Hematopoietic multipotent progenitor cell treated with erythropoietin and hydrocortisone succinate and interleukin-3 and kit ligand, for 6 days (in vitro differentiated cells): ENCODE results near the gene ADAM8.
A peak's percentile ranks its signal among the peaks of the same experiment; 100 is the strongest.
"Not testable (repeated sequence)": the region's sequence is repeated elsewhere in the genome, so short reads cannot be mapped to it uniquely, and the experiment has no call there.

ENCODE experiments used
- DNase-seq: peaks from one replicate; pipeline ENCODE4 v3.0.0-alpha.2; 2015

The ADAM8 gene

DNA sequence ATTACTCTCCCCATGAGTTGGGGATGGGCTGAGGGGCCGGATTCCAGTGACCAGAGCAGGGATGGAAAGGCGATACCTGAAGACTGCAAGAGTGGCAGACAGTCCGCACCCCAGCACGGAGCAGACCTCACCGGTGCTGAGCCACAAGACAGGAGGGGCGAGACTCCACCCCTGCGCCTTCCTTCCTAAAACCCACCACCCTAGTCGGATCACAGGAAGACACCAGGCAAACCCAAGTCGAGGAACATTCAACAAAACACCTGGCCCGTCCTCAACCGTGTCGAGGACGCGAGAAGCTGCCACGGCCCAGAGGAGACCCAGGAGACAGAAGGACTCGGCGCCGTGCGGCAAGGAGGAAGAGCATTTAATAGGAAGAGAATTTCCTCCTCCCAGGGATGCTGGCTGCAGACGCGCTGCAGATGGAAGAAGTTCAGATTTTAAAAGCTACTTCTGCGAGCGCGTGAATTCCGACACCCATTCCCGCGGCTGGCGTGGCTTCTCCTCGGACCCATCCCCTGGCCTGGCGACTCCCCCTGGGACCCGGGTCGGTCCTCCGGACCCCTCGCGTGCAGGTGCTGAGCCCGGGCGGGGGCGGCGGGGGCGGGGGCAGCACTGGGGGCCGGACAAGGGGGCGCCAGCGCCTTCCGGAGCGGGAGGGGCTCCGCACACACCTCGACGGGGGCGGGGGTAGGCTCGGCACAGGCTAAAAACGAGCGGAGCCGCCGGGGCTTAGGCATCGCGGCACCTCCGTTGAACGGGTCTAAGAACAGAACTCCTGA is 47.2 kb downstream of the ADAM8 start:
- DNase-seq, result no peak

DNA sequence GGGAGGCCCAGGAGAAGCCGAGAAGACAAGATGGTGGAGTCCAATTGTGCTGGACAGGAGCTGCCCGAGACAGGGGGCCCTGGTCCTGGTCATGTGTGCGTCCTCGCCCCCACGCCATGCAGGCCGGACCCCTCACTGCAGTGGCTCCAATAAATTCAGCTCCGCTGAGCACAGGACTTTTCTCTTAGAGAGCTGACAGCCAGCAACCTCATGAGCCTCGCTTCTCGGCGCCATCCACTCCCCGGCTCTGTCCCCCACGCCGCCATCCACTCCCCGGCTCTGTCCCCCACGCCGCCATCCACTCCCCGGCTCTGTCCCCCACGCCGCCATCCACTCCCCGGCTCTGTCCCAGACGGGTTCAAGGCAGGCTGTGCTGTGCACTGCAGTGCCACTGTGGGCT is 49.4 kb downstream of the ADAM8 start:
- no peak for DNase-seq

DNA sequence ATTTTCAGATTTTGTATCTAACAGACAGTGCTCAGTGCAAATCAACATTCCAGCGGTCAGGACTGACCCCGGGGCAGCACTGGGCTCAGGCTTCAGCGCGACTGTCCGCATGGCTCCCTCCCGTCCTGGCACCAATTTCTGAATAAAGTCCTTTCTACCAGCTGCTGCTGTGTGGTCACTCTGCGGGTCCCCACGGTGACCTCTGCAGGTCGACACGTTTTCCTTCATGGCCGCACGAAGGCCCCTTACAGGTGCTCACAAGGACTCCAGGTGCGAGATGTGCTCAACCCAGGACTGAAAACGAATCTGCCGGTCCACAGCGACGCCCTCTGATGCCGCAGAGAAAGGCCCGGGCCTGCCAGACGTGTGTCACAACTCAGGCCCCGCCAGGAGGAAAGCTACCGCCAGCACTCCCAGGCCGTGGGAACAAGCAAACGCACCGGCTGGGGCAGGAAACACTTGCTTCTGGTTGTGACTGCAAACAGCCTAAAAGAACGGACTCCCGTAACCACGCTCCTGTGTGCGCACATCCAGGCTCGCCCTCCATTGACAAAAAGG is 50.3 kb downstream of the ADAM8 start:
- DNase-seq, result no peak

DNA sequence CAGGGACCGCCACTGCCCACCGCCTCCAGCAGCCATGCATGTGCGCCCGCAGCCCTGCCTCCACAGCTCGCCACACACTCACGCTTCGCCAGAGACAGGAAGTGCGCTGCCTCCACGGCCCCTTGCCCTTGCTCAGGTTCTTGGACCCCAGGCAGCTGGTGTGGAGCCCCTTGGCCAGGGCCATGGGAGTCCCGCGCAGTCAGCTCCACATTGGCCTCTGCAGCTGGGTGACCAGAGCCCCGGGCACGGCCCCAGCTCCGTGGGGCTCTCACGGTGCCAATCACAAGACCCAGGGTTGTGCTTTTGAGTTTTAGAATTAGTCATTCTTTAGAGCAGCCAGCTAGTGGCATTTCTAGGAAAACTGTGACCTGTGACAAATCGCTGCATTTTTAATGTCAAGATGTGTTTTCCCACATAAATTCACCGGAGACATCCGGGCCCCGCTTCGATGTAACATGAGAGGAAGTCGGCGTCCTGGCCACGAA is 50.9 kb downstream of the ADAM8 start:
- DNase-seq, result no peak

DNA sequence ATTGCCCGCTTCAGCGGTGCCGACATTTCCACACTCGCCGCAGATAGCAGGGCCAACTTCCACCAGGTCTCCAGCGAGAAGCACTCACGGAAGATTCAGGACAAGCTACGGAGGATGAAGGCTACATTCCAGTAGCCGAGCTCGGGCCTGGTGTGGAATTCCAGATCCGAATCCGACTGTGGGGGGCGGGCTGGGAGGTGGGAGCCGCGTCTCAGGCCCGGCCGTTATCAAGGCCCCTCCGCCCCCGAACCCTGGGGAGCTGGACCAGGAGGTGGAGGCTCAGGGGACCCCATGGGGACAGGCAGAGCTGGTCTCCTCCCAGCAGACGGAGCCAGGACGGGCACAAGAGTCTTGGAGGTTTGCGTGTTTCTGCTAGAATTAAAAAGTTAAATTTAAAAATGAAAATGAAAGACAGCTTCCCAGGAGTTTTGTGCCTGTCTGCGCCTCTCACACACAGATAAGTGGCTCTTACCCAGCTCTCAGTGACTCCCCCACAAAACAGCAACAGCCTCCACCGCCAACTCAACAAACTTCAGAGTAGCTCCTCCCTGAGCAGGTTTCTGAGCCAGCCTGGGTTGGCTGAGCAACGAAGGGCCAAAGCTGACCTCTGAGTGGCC is 51.8 kb downstream of the ADAM8 start:
- DNase-seq, result peak; percentile 40

DNA sequence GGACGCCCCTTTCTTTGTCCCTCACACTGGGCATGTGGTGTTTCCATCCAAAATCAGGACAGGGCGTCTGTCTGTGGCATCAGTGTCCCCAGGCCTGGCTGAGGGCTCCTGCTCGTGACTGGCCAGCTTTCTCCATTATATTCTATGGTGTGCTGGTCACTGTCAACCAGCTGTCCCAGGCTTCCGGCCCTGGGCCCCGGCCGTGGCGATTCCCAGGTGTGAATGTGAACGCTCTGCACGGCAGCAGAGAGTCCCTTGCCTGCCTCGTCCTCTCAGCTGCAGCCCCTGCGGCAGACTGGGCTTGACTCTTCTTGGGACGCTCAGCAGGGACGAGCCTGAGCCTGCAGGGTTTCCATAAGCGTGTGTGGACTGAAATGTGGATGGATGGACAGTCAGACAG is 52.6 kb downstream of the ADAM8 start:
- no peak for DNase-seq

DNA sequence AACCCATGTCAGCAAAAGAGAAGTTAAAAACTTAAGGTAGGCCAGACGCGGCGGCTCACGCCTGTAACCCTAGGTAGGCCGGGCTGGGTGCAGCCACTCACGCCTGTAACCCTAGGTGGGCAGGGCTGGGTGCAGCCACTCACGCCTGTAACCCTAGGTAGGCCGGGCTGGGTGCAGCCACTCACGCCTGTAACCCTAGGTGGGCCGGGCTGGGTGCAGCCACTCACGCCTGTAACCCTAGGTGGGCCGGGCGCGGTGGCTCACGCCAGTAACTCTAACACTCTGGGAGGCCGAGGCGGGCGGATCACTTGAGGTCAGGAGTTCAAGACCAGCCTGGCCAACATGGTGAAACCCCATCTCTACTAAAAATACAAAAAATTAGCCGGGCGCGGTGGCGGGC is 54.9 kb downstream of the ADAM8 start:
- not testable (repeated sequence) for DNase-seq

DNA sequence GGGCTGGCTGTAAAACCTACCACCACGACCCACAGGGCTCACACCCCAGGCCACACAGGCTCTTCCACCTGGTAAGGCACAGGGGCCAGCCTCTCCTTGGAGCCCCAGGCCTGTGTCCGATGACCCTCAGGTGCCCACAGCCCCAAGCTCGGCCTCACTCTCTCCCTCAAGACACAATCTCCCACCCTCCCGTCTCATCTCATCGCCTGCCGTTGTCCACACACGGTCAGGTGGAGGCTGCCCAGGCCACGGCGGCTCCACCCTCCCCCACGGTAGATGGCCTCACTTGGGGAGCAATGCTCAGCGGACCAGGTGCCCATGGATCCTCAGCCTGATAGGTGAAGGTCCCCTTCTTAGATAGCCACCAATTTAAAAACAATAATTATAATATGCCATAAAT is 55.3 kb downstream of the ADAM8 start:
- no peak for DNase-seq

DNA sequence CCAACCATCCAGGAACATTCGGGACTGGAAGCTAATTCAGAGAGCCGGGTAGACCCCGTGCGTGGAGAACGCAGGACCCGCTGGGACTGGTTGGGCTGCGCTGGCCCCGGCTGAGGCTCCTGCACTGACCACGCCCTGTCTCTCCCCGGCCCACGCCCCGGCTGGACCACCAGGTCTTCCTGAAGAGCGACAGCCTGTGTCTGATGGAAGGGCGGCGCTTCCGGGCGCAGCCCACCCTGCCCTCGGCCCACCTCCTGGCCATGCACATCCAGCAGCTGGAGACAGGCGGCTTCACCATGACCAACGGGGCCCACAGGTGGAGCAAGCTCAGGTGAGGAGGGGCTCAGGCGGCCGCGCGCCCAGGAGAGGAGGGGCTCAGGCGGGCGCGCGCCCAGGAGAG is 56.9 kb downstream of the ADAM8 start:
- no peak for DNase-seq

DNA sequence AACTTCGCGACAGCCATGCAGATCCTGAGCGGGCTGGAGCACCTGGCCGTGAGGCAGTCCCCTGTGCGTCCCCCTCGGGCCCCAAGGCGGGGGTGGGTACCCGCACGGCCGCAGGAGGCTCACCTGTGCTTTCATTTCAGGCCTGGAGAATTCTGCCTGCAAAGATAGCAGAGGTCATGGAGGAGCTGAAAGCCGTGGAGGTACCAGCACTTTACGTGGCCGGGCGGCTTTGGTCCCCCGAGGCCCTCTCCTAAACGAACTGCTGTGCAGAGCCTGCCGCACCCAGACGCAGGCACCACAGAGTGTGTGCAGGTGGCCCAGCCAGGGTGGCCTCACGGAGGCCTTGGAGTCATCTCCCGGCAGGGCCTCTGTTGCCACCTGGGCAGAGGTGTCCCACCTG is 57.8 kb downstream of the ADAM8 start:
- DNase-seq, result no peak

DNA sequence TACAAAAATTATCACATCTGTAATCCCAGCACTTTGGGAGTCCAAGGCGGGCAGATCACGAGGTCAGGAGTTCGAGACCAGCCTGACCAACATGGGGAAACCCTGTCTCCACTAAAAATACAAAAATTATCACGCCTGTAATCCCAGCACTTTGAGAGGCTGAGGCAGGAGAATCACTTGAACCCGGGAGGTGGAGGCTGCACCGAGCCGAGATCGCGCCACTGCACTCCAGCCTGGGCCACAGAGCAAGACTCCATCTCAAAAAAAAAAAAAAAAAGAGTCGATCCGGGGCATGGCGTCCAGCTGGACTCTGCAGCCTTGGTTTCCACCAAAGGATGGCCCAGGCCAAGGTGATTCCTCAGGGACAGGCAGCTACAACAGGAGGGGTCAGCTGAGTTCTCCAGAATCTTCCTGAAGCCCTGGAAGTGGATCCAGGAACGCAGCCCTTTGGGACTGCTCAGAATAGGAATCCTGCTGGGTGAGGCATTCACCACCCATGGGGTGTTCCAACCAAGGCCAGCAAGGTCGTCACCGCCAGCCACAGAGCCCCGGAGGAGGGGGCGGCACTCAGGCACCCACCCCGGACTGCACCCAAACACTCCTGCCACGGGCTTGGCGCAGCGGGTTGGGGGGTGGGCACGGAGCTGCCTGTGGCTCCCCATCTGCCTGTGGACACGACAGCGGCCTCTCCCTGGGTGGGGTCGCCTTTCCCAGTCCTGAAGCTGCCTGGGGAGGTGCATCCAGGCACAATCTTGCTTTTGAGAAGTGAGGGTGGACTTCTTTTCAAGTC is 58.7 kb downstream of the ADAM8 start:
- DNase-seq, result no peak

DNA sequence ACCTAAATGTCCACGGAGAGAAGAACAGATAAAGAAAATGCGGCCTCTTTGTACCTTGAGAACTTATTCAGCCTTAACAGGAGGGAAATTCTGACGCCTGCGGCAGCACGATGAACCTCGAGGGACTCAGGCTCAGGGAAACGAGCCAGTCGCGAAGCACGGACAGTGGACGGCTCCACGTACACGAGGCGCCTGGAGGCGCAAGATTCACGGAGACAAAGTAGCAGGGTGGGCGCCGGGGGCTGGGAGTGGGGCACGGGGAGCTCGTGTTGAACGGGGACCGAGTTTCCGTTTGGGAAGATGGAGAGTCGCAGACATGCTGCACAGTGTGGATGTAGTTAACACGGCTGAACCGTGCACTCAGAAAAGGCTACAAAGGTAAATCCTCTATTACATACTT is 59.9 kb downstream of the ADAM8 start:
- DNase-seq, result no peak

DNA sequence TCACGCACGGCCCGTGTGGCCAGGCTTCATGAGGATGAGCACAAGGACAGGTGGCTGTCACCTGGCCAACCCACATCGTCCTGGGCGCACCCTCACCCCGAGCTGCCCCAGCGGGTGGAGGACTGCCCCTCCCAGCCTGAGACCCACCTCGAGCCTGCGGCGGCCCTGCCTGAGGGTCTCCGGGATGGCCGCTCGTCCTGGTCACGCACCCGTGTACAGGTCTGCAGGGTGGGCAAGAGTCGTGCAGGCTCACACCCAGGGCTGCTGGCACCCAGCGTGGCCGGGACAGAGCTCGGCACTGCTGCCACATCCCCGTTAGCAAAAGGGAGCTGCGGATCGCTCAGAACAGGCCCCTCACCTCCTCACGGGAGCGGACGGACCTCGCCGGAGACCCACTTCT is 61.1 kb downstream of the ADAM8 start:
- no peak for DNase-seq

DNA sequence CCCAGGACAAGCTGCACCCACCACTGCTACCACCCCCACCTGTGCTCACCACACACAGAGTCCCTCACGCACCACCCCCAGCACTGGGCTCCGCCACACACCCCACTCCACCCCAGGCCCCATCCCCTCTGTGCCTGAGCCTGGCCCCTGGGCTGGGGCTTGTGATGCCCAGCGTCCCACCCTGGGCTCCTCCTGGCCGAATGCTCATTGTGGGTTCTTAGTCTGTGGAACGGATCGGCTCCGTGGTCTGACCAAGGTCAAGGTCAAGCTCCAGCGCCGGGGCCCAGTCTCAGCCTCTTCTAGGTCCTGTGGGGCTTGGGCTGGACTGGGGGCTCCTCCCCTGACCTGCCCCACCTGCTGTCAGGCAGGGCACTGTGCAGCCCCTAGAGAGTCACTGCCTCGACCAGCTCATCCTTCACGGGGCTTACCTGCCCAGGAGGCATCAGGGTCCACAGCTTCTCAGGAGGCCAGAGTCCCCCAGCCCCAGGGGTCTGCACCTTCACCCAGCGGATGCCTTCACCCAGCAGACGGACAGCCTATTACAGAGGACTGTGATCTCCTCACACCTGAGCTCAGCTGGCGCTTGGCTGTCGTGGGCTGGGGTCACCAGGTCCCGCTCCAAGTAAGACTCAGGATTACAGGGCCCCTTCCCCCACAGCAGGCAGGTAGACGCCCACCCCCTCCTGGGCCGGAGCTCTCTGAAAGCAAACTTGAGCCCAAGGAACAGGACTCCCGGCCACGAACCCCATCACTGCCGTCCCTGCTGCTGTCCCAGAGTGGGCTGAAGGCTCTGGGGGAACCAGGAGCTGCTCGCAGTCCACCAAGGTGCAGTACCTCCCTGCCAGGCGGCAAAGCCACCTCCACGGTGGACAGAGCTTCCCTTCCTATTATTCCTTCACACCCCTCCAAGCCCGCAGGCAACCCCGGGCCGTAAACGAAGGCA is 61.9 kb downstream of the ADAM8 start:
- no peak for DNase-seq

DNA sequence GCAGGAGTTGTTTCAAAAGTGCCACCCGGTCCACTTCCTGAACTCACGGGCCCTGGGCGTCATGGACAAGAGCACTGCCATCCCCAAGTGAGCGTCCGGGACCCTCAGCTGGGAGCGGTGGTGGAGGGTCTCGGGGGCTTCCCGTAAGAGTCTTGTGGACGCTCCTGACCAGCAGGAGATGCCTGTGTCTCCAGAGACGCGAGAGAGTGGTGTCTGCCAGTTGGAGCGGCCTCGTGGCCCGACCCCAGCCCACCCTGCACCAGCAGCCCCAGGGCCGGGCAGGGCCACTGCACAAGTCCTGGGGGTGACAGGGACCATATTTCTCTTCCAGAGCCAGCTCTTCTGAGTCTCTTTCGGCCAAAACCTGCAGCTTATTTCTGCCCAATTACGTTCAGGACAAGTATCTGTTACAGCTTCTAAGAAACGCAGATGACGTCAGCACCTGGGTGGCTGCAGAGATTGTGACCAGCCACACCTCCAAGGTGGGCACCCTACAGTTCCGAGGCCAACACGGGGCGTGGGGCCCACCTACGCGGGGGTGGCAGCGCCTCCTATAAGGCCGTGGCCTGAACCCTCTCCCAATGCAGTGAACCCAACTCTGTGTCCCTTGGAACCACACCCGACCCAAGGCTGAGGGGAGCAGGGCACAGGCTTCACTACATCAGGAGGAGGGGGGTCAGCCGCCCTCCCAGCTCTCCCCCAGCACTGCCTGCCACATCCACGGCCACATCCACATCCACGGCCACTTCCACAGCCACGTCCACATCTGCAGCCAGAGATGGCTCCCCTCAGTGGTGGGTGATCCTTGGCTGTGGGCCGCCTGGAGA is 62.8 kb downstream of the ADAM8 start:
- DNase-seq, result no peak

DNA sequence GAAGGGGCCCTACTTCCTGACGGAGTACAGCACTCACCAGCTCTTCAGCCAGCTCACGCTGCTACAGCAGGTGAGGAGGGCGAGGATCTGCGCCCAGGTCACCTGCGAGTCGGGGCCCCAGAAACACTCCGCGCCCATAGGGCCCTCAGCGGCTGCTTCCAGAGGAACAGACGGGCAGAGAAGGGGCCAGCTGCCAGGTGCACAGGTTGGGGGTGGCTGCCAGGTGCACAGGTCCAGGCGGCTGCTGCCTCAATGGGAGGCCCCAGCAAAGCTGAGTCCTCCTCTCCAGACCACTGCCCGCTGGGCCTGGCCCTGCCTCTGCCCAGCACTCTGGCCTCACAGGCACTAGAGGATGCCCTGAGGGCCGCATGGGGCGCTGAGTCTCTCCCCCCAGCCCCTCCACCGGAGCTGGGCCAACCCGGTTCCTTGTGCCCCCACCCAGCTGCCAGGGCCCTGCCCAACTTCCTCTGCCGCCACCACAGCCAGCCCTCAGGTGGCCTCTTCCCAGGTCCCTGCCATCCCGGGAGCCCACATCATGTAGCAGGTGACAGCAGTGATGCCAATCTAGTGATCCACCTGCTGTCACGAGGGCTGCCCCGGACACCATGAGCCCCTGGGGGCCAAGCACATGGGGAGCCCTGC is 63.7 kb downstream of the ADAM8 start:
- no peak for DNase-seq
